K562 (cell line): ENCODE results near the gene SLC6A13.

Experiments
- ATF1 ChIP-seq, 2 experiments: fragments of 450-650 bp in 1 of 2; IDR thresholded peaks; 2 replicates each; pipeline ENCODE4 v1.6.1; 2016; ENCODE audit warnings: missing compliant biosample characterization in 1 of 2, missing genetic modification characterization in 1 of 2
- MXI1 ChIP-seq: IDR thresholded peaks from 2 replicates; pipeline ENCODE4 v1.6.1; 2011; ENCODE audit warnings: low read depth, mild to moderate bottlenecking, improper control_type of control experiment, low read length
- PHF8 ChIP-seq: fragments of 200-600 bp; sonication (generic); IDR thresholded peaks from 2 replicates; pipeline ENCODE4 v1.6.1; 2012; ENCODE audit warnings: mixed run types, mild to moderate bottlenecking, inconsistent platforms, low read length, moderate library complexity, borderline replicate concordance
- POLR2AphosphoS5 ChIP-seq: IDR thresholded peaks from 2 replicates; pipeline ENCODE4 v1.6.1; 2011; ENCODE audit warnings: mild to moderate bottlenecking, low read depth, low read length, moderate library complexity; ENCODE audit not compliant: control insufficient read depth, insufficient read depth
- TEAD1 ChIP-seq, 2 experiments: fragments of 450-650 bp in 1 of 2; sonication (generic) in 1 of 2; formaldehyde crosslinking; IDR thresholded peaks; 2 replicates each; pipeline versions ENCODE4 v1.4.0 to v1.8.0; 2020 to 2022; ENCODE audit warnings: mild to moderate bottlenecking in 2 of 2, missing genetic modification reagents in 1 of 2
- TF ChIP-seq, protein P1 (sequence below): fragments of 250-450 bp; sonication (Bioruptor Pico); IDR thresholded peaks from 2 replicates; pipeline ENCODE4 v1.5.0; 2021; ENCODE audit warnings: mild to moderate bottlenecking, borderline replicate concordance

GRCh38 chr12:195951-196350, 66.7 kb downstream of the SLC6A13 start:
- TF ChIP-seq ATF1 (CRISPR knock-in tag; IDR thresholded peaks at IDR 0.05) (no peak), ATF1 (tag; IDR thresholded peaks at IDR 0.05) (no peak), MXI1 (no peak), TEAD1 (CRISPR knock-in tag; IDR thresholded peaks at IDR 0.05) (no peak), PHF8 (no peak), POLR2AphosphoS5 (no peak)
- TF ChIP-seq, protein P1, sequence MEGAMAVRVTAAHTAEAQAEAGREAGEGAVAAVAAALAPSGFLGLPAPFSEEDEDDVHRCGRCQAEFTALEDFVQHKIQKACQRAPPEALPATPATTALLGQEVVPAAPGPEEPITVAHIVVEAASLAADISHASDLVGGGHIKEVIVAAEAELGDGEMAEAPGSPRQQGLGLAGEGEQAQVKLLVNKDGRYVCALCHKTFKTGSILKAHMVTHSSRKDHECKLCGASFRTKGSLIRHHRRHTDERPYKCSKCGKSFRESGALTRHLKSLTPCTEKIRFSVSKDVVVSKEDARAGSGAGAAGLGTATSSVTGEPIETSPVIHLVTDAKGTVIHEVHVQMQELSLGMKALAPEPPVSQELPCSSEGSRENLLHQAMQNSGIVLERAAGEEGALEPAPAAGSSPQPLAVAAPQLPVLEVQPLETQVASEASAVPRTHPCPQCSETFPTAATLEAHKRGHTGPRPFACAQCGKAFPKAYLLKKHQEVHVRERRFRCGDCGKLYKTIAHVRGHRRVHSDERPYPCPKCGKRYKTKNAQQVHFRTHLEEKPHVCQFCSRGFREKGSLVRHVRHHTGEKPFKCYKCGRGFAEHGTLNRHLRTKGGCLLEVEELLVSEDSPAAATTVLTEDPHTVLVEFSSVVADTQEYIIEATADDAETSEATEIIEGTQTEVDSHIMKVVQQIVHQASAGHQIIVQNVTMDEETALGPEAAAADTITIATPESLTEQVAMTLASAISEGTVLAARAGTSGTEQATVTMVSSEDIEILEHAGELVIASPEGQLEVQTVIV: no peak
